Suppressor macrophage (primary cell): ENCODE data around the gene CEPT1.

Experiments used
- DNase-seq, 4 experiments: peaks; one replicate each; pipeline ENCODE4 v3.0.0-alpha.2; 2020 to 2022

Gene CEPT1

DNA sequence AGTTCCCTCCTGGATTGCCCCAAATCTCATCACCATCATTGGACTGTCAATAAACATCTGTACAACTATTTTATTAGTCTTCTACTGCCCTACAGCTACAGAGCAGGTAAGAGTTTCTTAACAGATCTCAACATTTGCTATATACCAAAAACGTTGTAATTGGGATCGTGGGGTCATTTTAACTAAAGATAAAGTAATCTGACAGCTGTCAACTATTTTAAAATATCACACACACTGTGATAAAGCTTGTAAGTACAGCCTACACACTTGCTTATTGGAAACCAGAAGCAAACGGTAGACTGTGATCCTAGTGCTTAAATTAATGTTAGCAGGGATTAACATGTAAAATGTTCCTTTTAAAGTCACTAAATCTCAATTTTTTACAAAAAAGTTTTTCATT lies 7.9 kb downstream of the CEPT1 start:
- DNase-seq, result no peak

DNA sequence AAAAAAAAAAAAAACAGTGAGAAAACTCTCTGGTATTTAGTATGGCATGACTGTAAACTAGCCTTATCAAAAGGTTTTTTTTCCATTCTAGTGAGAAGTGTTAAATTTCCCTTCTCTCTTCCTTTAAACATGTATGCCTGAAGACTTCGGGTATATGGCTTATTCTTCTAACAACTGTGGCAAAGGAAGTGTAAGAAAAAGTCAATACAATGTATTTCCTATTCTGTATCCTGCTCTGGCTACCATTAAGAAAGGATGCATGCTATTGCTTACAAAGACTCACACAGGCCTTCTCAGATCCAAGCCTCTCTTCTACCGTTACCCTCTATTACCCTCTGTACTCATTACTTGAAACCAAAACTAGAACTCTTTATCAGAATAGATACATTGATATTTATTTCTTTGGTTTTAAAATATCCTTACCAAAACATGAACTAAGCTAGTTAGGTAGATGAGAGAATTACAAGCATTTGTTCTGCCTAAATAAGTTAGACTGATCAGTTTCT lies 8.4 kb downstream of the CEPT1 start:
- no peak for DNase-seq

DNA sequence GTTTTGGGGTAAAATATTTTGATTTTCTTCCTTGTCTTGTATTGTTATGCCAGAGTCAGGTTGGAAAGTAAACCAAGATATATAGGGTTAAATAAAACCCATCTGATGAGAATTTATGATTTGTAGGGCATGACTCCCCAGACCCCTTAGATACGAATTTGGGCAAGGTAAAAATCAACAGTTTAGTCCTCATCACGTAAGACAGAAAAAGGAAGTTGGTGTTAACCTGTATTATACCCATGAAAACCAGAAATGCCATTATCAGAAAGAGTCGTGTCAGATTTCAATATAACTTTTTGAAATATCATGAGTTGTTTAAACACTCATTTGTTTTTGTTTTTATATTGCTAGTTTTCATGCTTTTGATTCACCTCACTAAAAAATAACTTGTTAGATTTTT lies 11.8 kb downstream of the CEPT1 start:
- no peak for DNase-seq

DNA sequence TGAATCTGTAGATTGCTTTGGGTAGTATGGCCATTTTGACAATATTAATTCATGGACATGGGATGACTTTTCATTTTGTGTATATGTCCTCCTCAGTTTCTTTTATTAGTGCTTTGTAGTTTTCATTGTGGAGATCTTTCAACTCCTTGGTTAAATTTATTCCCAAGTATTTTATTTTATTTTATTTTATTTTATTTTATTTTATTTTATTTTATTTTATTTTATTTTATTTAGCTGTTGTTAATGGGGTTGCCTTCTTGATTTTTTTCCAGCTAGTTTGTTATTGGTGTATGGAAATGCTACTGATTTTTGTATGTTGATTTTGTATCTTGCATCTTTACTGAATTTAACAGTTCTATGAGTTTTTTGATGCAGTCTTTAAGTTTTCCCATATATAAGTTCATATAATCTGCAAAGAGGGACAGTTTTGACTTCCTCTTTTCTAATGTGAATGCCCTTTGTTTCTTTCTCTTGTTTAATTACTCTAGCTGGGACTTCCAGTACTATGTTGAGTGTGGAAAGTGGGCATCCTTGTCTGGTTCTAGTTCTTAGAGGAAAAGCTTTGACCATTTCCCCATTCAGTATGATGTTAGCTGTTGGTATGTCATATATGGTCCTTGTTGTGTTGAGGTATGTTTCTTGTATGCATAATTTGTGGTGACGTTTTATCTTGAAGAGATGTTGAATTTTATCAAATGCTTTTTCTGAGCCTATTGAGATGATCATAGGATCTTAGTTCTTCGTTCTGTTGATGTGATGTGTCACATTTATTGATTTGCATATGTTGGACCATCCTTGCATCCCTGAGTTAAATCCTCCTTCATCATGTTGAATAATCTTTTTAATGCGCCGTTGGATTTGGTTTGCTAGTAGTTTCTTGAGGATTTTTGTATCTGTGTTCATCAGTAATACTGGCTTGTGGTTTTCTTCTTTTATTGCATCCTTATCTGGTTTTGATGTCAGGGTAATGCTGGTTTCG lies 14.3 kb downstream of the CEPT1 start:
- DNase-seq, result peak in 2 of 4 experiments; percentile 39 to 48

DNA sequence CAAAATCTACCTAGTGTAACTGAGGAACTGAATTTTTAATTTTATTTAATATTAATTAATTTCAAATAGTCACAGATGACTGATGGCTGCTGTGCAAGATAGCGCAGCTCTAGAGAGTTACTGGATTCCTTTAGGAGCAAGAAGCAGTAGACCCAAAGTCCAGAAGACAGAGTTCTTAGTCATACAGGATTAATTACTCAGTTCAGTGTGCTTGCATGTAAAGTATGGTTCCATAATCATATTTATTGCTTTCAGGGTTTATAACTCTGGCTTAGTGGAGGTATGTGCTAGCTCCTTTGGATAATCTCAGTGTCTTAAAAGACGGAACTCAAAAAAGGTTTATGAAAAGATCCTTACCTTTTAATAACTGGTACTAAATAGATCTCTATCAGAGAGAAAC lies 17.4 kb downstream of the CEPT1 start:
- no peak for DNase-seq

DNA sequence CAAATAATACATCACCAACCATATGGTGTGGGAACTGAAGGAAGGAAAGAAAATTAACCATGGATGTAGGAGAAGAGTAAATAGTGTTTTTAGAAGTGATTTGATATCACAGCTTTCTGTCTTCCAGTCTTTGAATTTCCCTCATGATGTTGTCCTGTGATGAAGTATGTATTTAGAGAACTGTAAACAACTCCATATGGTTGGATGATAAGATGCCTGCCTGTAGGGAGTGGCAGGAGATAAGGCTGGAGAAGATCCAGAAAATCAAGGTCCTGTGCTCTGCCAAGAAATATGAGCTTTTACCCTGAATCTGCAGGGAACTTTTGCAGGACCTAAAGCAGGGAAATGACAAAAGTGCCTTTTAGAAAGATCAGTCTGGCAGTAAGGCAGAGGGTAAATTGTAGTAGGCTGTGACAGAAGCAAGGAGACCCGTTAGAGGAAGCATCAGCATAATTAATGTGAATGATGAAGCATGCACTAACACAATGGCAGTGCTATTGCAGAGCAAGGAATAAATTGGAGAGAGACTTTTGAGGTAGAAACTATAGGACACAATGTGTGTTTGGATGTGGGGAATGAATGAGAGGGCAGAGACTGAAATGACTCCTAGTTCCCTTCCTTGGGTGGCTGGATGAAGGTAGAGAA lies 21.9 kb downstream of the CEPT1 start:
- DNase-seq, result no peak

DNA sequence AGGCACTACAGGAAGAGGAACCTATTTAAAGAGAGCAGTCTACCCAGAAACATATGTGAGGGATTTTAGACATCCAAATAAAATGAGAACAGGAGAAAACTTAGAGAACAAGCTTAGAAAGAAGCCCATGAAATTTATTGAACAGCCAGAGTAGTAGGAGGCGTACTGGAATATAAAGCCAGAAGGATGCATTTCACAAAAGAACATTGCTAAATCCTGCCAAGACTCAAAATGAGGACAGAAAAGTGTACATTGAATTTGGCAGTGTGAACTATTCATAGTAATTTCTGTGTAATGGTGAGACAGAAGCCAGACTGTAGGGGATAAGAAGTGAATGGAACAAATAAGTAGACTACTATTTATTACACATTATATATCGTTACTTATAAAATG lies 22.5 kb downstream of the CEPT1 start:
- DNase-seq, result no peak

DNA sequence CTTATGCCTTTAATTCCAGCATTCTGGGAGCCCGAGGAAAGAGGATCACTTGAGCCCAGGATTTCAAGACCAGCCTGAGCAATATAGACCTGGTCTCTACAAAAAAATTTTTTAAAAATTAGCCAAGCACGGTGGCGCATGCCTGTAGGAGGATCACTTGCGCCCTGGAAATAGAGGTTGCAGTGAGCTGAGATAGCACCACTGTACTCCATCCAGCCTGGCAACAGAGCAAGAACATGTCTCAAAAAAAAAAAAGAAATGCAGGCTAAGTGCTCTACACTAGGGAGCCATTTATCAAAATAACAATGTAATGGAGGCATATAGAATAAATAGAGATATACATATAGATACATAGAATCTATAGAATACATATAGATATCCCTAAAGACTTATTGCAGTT lies 23.3 kb downstream of the CEPT1 start:
- DNase-seq, result no peak

DNA sequence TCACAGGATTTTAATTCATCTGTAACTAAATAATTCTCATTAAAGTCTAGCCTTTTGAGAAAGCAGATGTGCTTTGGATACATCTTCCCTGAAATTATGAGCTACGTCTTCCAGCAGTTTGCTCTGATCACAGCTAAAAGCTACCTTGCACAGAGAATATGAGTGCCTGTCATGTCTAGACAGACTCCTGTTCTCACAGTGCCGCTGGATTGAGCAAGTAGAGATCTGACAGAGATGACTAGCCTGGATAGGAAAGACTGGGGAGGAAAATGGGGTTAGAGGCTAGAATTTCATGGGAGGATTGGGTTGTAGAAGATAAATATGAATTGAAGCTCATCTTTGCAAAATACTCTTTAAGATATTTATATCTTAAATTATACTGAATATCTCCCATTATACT lies 24.1 kb downstream of the CEPT1 start:
- no peak for DNase-seq

DNA sequence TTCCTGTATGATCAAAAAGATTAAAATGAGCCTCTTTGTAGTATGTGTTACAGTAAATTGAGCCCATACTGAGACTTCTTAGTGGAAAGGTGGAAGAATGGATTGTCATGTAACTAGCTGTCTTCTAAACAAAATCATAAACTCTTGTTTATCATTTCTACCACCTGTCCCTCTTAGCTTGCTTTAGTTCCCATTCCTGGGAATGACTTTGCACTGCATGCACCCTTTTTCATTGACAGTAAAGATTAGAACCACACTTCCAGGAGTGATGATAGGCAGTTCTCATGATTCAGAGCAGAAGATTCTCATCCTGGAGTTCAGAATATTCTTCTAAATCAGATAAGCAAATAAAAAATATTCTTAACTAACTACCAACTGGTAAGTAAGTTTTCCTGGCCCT lies 32.4 kb downstream of the CEPT1 start:
- DNase-seq, result no peak

DNA sequence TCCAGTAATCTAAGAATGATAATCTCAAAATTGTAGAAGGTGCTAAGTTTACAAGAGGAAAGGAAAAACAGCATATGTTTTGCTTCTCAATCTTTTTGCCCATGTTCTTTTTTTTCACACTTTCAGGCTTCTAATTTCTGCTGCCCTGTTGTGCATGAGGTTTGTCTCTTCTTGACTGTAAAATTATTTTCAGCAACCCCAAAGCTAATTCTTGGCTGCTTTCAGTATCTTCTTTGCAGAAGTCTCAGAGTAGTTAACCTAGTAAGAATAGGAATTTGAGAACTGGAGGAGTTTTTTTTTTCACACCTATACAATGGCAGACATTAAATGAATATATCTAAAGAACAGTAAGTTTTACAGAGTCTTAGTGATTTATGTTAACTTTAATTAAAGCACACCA lies 34.0 kb downstream of the CEPT1 start:
- DNase-seq, result no peak

DNA sequence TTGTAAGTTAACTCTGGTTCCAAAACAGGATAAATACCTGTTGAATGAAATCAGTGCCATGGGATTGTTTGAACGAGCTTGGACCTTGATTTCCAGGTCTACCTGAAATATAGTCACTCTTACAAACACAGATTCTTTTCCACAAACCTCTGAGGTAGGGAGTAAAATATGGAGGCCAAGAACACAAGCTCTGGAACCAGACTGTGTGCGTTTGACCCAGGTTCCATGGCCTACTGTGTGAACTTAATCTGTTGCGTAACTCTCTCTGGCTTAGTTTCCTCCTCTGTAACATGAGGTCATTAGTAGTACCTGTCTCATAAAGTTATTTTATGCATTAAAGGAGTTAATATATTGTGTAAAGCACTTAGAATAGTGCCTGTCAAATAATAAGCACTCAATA lies 35.3 kb downstream of the CEPT1 start:
- no peak for DNase-seq

DNA sequence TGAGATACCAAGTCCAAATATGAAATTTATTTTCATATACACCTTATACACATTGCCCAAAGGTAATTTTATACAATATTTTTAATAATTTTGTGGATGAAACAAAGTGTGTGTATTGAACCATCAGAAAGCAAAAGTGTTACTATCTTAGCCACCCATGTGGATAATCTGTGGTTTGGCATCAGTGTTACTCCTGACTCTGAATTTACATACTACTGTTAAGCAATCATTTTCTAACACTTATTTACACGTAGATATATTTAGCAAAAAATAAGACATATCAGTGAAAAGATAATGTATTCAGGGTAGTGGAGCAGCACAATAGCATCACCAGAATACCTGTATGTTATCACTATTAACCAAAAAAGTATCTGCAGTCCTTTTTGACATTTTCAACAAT lies 36.7 kb downstream of the CEPT1 start:
- DNase-seq, result no peak

DNA sequence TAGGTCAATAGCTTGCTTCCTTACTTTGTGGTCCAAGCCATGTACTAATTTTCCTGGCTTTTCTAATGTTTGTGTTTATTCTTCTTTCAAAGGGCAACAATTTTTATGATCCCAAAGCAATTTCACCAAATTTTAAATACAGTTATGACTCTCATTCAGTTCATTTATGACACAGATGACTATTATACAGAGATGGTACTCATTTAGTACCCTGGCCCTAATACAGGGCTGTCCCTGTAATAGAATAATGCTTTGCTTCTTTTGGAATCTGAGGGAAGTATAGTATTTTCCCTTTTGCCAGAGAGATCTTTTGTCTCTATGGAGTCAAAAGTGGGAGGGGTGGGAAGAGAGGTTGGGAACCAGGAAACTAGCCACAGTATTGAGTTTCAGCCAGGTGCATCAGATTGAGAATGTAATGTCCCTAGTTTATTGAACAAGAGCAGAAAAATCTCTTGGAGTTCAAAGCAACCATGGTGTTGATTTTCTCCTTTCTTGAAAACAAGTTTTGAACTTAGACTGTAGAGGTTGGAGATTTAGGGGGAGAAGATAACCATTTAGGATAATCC lies 40.0 kb downstream of the CEPT1 start:
- DNase-seq, result no peak

DNA sequence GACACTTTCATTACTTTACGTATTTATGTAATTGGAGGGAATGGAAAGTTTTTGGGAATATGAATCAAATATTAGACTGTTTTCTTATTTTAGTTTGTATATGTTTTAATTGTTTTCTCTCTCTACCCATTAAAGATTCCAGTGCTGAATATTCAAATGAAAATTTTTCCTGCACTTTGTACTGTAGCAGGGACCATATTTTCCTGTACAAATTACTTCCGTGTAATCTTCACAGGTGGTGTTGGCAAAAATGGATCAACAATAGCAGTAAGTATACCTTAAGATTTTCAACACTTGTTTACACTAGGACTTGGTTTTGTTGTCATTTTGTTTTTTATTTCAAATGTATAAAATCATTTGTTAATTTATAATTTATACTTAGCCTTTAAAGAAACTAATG lies 42.0 kb downstream of the CEPT1 start:
- DNase-seq, result no peak

DNA sequence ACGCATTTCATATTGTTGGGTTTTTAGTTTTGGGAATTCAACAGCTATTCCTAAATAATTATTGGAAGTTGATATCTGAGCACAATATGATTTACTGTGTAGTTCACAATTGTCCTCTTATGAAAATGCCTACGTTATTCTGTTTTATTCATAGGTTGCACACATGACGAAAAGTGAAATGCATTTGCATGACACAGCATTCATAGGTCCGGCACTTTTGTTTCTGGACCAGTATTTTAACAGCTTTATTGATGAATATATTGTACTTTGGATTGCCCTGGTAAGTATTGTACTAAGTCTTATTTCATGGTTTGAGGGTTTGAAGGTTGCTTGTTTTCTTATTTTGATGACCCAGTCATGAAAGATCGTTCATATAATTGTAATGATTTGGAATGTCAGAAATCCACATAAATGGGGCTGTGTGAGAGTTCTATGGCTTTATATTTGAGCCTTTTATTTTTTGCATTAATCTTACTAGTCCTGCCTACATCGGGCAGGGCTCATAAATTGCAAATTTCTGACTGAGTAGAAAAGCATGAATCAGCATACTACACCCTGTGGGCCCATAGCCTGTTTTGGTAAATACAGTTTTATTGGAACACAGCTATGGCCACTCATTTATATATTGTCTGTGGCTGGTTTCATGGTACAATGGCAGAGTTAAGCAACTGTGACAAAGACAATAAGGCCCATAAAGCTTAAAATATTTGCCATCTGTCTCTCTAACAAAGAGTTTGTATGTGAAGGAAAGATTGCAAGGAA lies 43.5 kb downstream of the CEPT1 start:
- DNase-seq, result no peak

DNA sequence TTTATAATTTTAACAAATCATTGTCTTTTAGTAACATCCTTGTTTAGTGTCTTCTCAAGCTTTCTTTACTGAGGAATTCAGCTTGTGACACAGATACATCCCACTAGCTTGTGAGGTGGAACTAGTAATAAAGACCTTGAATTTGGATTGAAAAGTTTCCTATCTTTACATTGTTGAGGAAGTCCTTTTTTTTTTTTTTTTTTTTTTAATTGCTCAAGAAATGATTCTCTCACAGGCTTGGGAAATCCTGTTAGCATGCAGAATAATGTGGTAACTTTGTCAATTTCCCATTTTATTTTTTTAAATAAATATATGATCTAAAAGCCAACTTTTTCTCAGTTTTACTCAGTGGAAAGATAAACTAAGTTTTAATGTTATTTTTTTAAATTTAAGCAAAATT lies 44.6 kb downstream of the CEPT1 start:
- DNase-seq, result peak in 2 of 4 experiments; percentile 78 to 79

DNA sequence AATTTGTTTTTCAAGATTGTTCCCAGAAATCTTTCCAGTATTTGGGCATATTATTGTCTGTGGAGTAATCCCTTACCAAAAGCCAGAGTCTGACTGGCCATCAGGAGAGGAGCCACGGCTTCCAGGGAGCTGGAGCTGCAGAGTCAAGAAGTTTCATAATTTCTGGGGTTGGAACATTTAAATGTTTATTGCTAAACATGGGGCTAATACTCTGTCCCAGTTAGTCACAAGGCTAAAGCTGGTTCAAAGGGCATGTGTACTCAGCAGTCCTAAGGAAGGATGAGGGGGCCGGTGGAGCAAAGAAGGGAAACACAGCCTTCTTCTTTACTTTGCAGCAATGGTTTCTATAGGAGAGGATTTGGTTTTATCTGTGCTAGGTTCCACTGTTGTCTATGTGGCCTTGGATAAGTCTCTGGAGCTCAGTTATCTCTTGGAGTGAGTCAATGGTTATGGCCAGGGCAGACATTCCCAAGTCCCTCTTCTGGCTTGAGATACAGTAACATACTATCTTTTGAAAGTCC lies 51.0 kb downstream of the CEPT1 start:
- DNase-seq, result peak; percentile 65 to 94 (median 84)

DNA sequence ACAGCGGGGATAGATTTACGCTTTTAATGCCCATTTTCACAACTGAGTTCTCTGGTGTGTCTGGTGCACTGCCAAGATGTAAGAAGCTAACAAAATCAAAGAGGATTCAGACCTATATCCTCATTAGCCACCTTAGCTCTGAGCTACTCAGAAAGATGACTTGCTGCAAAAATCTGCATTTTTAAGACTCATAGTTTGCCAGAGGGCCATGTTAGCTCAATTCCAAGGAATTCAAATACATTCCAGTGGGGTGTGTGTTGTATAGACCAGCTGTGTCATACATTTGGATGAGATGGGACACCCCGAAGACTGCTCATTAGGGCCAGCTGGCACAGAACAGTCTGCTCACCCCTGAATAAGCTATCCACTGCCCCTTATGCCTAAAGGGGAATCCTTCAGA lies 51.5 kb downstream of the CEPT1 start:
- DNase-seq, result no peak

DNA sequence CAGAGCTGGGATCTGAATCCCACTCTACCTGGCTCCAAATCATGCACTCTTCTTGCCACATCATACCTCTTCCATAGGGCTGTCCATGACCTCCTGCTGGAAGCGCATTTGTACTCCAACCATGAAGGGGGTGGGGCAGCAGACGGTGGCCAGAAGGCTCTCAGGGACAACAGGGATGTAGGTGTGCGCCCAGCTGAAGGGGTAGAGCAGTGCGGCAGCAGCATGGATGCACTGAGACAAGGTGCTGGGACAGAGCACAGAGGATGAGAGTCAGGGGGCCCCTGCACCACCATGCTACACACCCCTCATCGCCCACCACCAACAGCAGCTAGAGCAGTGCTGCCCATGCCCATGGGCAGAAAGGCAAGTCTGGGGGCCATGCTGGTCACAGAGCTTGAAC lies 52.1 kb downstream of the CEPT1 start:
- DNase-seq, result no peak

DNA sequence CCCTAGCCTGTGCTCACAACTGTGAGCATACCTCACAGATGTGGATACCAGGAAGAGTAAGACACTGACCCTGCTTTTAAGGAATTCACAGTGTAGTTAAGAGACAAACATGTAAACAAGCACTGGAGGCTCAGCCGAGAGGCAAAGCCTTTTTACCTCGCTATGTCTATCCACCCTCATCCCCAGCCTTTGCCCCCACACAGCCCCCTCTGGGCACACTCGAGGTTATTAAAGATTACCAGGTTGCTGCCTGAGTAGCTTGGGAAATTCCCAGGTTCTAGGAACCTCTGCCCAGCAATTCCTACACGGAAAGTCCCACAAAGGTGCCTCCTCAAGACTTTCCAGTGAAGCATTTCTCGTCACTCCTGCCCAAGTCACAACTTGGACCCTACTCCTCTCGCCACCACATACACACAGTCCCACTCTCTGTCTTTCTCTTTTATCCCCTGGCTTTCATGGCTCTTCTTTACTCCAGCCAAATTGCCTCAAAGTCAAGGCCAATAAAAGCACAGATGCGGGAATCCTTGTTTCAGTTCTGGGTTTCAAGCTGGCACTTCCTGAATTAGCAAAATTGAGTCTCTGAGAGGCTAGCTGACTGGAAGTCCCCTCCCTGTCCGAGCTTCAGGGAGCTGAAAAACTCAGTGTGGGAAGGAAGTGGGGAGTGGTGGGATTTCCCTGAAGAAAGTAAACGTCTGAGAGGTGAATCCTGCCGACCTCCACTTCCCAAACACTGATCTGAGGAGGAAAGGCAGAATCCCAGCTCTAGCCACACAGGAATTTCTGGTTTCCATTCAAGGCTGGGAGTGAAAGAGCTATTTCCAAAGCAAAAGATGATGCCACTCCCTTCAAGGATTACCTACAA lies 52.9 kb downstream of the CEPT1 start:
- peak; percentile 69 to 88 (median 82) for DNase-seq
